HEK293 (cell line): ENCODE data around the gene LAMC3.

Experiments used
- BCL11A ChIP-seq: fragments of 450-650 bp; formaldehyde crosslinking; IDR thresholded peaks from 2 replicates; pipeline ENCODE4 v1.5.1; 2016; ENCODE audit warnings: low read depth, missing biosample characterization, missing genetic modification characterization
- GLIS1 ChIP-seq: fragments of 450-650 bp; formaldehyde crosslinking; IDR thresholded peaks from 2 replicates; pipeline ENCODE4 v1.5.1; 2016; ENCODE audit warnings: missing biosample characterization, missing genetic modification characterization
- KLF16 ChIP-seq: fragments of 450-650 bp; formaldehyde crosslinking; IDR thresholded peaks from 2 replicates; pipeline ENCODE4 v1.5.1; 2017; ENCODE audit warnings: missing biosample characterization, missing genetic modification characterization
- ZBTB1 ChIP-seq: fragments of 450-650 bp; formaldehyde crosslinking; IDR thresholded peaks from 2 replicates; pipeline ENCODE4 v1.5.1; 2016; ENCODE audit warnings: missing biosample characterization, missing genetic modification characterization
- ZNF169 ChIP-seq: fragments of 450-650 bp; formaldehyde crosslinking; IDR thresholded peaks from 2 replicates; pipeline ENCODE4 v1.5.1; 2016; ENCODE audit warnings: missing biosample characterization, missing genetic modification characterization
- ZNF184 ChIP-seq: fragments of 450-650 bp; IDR thresholded peaks from 2 replicates; pipeline ENCODE4 v1.5.1; 2018; ENCODE audit warnings: missing biosample characterization, mild to moderate bottlenecking, missing genetic modification characterization
- ZNF473 ChIP-seq: fragments of 450-650 bp; formaldehyde crosslinking; IDR thresholded peaks from 2 replicates; pipeline ENCODE4 v1.5.1; 2017; ENCODE audit warnings: missing biosample characterization, missing genetic modification characterization
- ZNF530 ChIP-seq: fragments of 450-650 bp; formaldehyde crosslinking; IDR thresholded peaks from 2 replicates; pipeline ENCODE4 v1.5.1; 2016; ENCODE audit warnings: low read depth, missing biosample characterization, missing genetic modification characterization
- ZNF785 ChIP-seq: fragments of 450-650 bp; formaldehyde crosslinking; IDR thresholded peaks from 2 replicates; pipeline ENCODE4 v1.5.1; 2016; ENCODE audit warnings: missing biosample characterization, missing genetic modification characterization
- TF ChIP-seq, protein P1 (sequence below): fragments of 450-650 bp; formaldehyde crosslinking; IDR thresholded peaks from 2 replicates; pipeline ENCODE4 v1.5.1; 2017; ENCODE audit warnings: missing biosample characterization, mild to moderate bottlenecking, missing genetic modification characterization, moderate library complexity
- TF ChIP-seq, protein P2 (sequence below): IDR thresholded peaks from 2 replicates; pipeline ENCODE4 v1.6.1; 2011; ENCODE audit warnings: mild to moderate bottlenecking, low read depth, low read length, borderline replicate concordance
- TF ChIP-seq, protein P3 (sequence below): fragments of 450-650 bp; formaldehyde crosslinking; IDR thresholded peaks from 2 replicates; pipeline ENCODE4 v1.5.1; 2016; ENCODE audit warnings: missing biosample characterization, missing genetic modification characterization
- TF ChIP-seq, protein P4 (sequence below): fragments of 450-650 bp; formaldehyde crosslinking; conservative IDR thresholded peaks from 2 replicates; pipeline ENCODE4 v1.5.1; 2016; ENCODE audit warnings: low read depth, missing biosample characterization, missing genetic modification characterization

DNA sequence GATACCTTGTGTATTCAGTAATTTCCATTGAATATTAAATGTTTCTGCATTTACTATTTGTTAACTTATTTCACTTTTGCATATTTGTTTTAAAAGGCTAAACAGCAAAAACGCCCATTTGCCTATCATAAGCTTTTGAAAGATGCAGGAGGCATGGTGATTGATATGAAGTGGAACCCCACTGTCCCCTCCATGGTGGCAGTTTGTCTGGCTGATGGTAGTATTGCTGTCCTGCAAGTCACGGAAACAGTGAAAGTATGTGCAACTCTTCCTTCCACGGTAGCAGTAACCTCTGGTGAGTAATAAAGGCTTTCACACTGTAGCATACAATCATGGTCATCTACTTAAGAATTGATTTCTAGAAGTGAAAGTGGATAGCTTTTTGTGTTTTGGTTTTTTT lies 120.2 kb downstream of the LAMC3 start:
- TF ChIP-seq ZNF530 (tag by site-specific recombination) (no peak), ZBTB1 (tag by site-specific recombination) (no peak), KLF16 (no peak), GLIS1 (no peak), ZNF169 (tag by site-specific recombination) (no peak), ZNF785 (tag by site-specific recombination) (no peak), ZNF184 (tag by site-specific recombination) (no peak), BCL11A (tag by site-specific recombination) (no peak), ZNF473 (tag by site-specific recombination) (no peak)
- TF ChIP-seq, protein P1, sequence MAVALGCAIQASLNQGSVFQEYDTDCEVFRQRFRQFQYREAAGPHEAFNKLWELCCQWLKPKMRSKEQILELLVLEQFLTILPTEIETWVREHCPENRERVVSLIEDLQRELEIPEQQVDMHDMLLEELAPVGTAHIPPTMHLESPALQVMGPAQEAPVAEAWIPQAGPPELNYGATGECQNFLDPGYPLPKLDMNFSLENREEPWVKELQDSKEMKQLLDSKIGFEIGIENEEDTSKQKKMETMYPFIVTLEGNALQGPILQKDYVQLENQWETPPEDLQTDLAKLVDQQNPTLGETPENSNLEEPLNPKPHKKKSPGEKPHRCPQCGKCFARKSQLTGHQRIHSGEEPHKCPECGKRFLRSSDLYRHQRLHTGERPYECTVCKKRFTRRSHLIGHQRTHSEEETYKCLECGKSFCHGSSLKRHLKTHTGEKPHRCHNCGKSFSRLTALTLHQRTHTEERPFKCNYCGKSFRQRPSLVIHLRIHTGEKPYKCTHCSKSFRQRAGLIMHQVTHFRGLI (tag by site-specific recombination): no peak
- TF ChIP-seq, protein P2, sequence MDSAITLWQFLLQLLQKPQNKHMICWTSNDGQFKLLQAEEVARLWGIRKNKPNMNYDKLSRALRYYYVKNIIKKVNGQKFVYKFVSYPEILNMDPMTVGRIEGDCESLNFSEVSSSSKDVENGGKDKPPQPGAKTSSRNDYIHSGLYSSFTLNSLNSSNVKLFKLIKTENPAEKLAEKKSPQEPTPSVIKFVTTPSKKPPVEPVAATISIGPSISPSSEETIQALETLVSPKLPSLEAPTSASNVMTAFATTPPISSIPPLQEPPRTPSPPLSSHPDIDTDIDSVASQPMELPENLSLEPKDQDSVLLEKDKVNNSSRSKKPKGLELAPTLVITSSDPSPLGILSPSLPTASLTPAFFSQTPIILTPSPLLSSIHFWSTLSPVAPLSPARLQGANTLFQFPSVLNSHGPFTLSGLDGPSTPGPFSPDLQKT: no peak
- TF ChIP-seq, protein P3, sequence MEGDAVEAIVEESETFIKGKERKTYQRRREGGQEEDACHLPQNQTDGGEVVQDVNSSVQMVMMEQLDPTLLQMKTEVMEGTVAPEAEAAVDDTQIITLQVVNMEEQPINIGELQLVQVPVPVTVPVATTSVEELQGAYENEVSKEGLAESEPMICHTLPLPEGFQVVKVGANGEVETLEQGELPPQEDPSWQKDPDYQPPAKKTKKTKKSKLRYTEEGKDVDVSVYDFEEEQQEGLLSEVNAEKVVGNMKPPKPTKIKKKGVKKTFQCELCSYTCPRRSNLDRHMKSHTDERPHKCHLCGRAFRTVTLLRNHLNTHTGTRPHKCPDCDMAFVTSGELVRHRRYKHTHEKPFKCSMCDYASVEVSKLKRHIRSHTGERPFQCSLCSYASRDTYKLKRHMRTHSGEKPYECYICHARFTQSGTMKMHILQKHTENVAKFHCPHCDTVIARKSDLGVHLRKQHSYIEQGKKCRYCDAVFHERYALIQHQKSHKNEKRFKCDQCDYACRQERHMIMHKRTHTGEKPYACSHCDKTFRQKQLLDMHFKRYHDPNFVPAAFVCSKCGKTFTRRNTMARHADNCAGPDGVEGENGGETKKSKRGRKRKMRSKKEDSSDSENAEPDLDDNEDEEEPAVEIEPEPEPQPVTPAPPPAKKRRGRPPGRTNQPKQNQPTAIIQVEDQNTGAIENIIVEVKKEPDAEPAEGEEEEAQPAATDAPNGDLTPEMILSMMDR (tag by site-specific recombination): no peak
- TF ChIP-seq, protein P4, sequence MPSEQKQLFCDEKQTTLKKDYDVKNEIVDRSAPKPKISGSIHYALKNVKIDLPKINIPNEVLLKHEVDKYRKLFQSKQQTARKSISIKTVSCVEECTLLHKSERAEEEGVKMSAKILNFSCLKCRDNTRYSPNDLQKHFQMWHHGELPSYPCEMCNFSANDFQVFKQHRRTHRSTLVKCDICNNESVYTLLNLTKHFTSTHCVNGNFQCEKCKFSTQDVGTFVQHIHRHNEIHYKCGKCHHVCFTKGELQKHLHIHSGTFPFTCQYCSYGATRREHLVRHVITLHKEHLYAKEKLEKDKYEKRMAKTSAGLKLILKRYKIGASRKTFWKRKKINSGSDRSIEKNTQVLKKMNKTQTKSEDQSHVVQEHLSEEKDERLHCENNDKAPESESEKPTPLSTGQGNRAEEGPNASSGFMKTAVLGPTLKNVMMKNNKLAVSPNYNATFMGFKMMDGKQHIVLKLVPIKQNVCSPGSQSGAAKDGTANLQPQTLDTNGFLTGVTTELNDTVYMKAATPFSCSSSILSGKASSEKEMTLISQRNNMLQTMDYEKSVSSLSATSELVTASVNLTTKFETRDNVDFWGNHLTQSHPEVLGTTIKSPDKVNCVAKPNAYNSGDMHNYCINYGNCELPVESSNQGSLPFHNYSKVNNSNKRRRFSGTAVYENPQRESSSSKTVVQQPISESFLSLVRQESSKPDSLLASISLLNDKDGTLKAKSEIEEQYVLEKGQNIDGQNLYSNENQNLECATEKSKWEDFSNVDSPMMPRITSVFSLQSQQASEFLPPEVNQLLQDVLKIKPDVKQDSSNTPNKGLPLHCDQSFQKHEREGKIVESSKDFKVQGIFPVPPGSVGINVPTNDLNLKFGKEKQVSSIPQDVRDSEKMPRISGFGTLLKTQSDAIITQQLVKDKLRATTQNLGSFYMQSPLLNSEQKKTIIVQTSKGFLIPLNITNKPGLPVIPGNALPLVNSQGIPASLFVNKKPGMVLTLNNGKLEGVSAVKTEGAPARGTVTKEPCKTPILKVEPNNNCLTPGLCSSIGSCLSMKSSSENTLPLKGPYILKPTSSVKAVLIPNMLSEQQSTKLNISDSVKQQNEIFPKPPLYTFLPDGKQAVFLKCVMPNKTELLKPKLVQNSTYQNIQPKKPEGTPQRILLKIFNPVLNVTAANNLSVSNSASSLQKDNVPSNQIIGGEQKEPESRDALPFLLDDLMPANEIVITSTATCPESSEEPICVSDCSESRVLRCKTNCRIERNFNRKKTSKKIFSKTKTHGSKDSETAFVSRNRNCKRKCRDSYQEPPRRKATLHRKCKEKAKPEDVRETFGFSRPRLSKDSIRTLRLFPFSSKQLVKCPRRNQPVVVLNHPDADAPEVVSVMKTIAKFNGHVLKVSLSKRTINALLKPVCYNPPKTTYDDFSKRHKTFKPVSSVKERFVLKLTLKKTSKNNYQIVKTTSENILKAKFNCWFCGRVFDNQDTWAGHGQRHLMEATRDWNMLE: no peak
